Osteoblast (primary cell): Measurements from ENCODE around the gene CNNM1. TPM values are rescaled to one million over a fixed set of nuclear protein-coding genes. Genes with fewer than 3 reads are reported as not detected.

Experiments used
- DNase-seq: peaks from one replicate; pipeline ENCODE4 v3.0.0; 2011; ENCODE audit warnings: low spot score, mixed read lengths; ENCODE audit not compliant: insufficient read length; ENCODE audit errors: missing footprints
- H2AFZ ChIP-seq: 2 replicates; pipeline ENCODE4 v1.6.0; 2011; ENCODE audit warnings: mild to moderate bottlenecking, low read length
- H3K27ac ChIP-seq: 2 replicates; pipeline ENCODE4 v1.5.1; 2011; ENCODE audit warnings: mild to moderate bottlenecking, low read depth, low read length, moderate library complexity
- H3K27me3 ChIP-seq: 2 replicates; pipeline ENCODE4 v1.6.0; 2012; ENCODE audit warnings: mild to moderate bottlenecking, control low read depth, inconsistent platforms, low read length, moderate library complexity; ENCODE audit not compliant: insufficient read depth
- H3K36me3 ChIP-seq: 2 replicates; pipeline ENCODE4 v1.5.1; 2011; ENCODE audit warnings: mild to moderate bottlenecking, low read length, control low read depth, moderate library complexity; ENCODE audit not compliant: insufficient read depth
- H3K4me1 ChIP-seq: 2 replicates; pipeline ENCODE4 v1.5.1; 2011; ENCODE audit warnings: mild to moderate bottlenecking, low read length, control low read depth, moderate library complexity; ENCODE audit not compliant: insufficient read depth
- H3K4me2 ChIP-seq: 2 replicates; pipeline ENCODE4 v1.6.0; 2011; ENCODE audit warnings: mild to moderate bottlenecking, low read length; ENCODE audit not compliant: insufficient read depth
- H3K4me3 ChIP-seq: fragments of 200-600 bp; sonication (generic); 3 replicates; pipeline ENCODE4 v1.5.1; 2012; ENCODE audit warnings: mild to moderate bottlenecking, low read length, inconsistent platforms; ENCODE audit not compliant: insufficient read depth
- H3K79me2 ChIP-seq: 2 replicates; pipeline ENCODE4 v1.6.0; 2012; ENCODE audit warnings: mild to moderate bottlenecking, low read length, control low read depth, inconsistent platforms; ENCODE audit not compliant: insufficient read depth
- H3K9me3 ChIP-seq: 2 replicates; pipeline ENCODE4 v1.5.1; 2011; ENCODE audit warnings: low read depth, low read length, control low read depth
- H4K20me1 ChIP-seq: 2 replicates; pipeline ENCODE4 v1.6.0; 2012; ENCODE audit warnings: mild to moderate bottlenecking, low read length, control low read depth; ENCODE audit not compliant: insufficient read depth
- CTCF ChIP-seq: IDR thresholded peaks from 2 replicates; pipeline ENCODE4 v1.5.1; 2011; ENCODE audit warnings: mild to moderate bottlenecking, low read depth, low read length, moderate library complexity; ENCODE audit errors: extremely low read depth
- total RNA-seq: library from RNA; depleted of rRNA; stranded (reverse); fragments of >200 nt; gene quantifications from 2 replicates; pipeline ENCODE4 v1.2.3, GENCODE V29; 2012

Gene CNNM1
- total RNA-seq, 1 donor = 0.36 TPM

- DNase-seq = no peak
- TF ChIP-seq CTCF = no peak
Observed at GRCh38 chr10:99394256-99394655, 65.1 kb downstream of the CNNM1 start.

GRCh38 chr10:99394761-99395386 lies 65.7 kb downstream of the CNNM1 start:
- no peak for TF ChIP-seq CTCF
- Histone ChIP-seq H3K4me3 (no peak overlapping the region), H3K4me2 (no peak overlapping the region), H3K79me2 (no peaks in the 10 kb centered on the region), H3K9me3 (no peaks in the 10 kb centered on the region), H3K4me1 (peaks cover 32% of the 10 kb centered on the region), H4K20me1 (no peaks in the 10 kb centered on the region), H3K36me3 (peaks cover 11% of the 10 kb centered on the region), H2AFZ (no peak overlapping the region), H3K27ac (no peak overlapping the region), H3K27me3 (peaks cover 2% of the 10 kb centered on the region)
- peak; percentile 29 for DNase-seq

More at GRCh38 chr10:99394256-99394655, 65.1 kb downstream of the CNNM1 start:
- Histone ChIP-seq H3K9me3 (no peaks in the 10 kb centered on the region), H3K79me2 (no peaks in the 10 kb centered on the region), H3K4me1 (peaks cover 32% of the 10 kb centered on the region), H3K4me2 (no peak overlapping the region), H4K20me1 (no peaks in the 10 kb centered on the region), H3K36me3 (peaks cover 11% of the 10 kb centered on the region), H3K27ac (no peak overlapping the region), H3K27me3 (peaks cover 7% of the 10 kb centered on the region), H2AFZ (no peak overlapping the region), H3K4me3 (no peak overlapping the region)

- H3K27ac ChIP-seq = peak overlapping the region; percentile 76
- no peaks in the 10 kb centered on the region for H4K20me1 ChIP-seq
- H3K4me3 ChIP-seq = peak overlapping the region; percentile 31
- H3K4me2 ChIP-seq = peak overlapping the region; percentile 68
- DNase-seq = peak; percentile 87
- no peaks in the 10 kb centered on the region for H3K79me2 ChIP-seq
- TF ChIP-seq CTCF = no peak
- peaks cover 32% of the 10 kb centered on the region for H3K4me1 ChIP-seq
- no peaks in the 10 kb centered on the region for H3K27me3 ChIP-seq
- H3K36me3 ChIP-seq = peaks cover 11% of the 10 kb centered on the region
- no peak overlapping the region for H2AFZ ChIP-seq
- H3K9me3 ChIP-seq = no peaks in the 10 kb centered on the region
Observed at GRCh38 chr10:99395750-99396445, 66.7 kb downstream of the CNNM1 start.

GRCh38 chr10:99396471-99396870 lies 67.3 kb downstream of the CNNM1 start:
- H3K36me3 ChIP-seq = peaks cover 11% of the 10 kb centered on the region
- H4K20me1 ChIP-seq = no peaks in the 10 kb centered on the region
- no peak overlapping the region for H3K4me3 ChIP-seq
- H3K27me3 ChIP-seq = no peaks in the 10 kb centered on the region
- peaks cover 32% of the 10 kb centered on the region for H3K4me1 ChIP-seq
- H2AFZ ChIP-seq = no peak overlapping the region
- DNase-seq = no peak
- H3K4me2 ChIP-seq = peak overlapping the region; percentile 68
- H3K9me3 ChIP-seq = no peaks in the 10 kb centered on the region
- peak overlapping the region; percentile 76 for H3K27ac ChIP-seq
- TF ChIP-seq CTCF = no peak
- no peaks in the 10 kb centered on the region for H3K79me2 ChIP-seq
